AML-193 (cell line): ENCODE measurements around the gene MACROD2.

Experiments used
- DNase-seq, 2 experiments: peaks; one replicate each; lab custom pipeline; 2025; lab: John Stamatoyannopoulos, UW

Gene MACROD2

GRCh38 chr20:14815340-14815739 is 820.0 kb downstream of the MACROD2 start:
- DNase-seq: no peak

- DNase-seq: no peak
These were observed 821.2 kb downstream of the MACROD2 start for GRCh38 chr20:14816471-14816870.

GRCh38 chr20:14817101-14817500 is 821.8 kb downstream of the MACROD2 start:
- no peak for DNase-seq

- no peak for DNase-seq
These were observed 825.5 kb downstream of the MACROD2 start for GRCh38 chr20:14820771-14821170.

- no peak for DNase-seq
These were observed 825.9 kb downstream of the MACROD2 start for GRCh38 chr20:14821251-14821650.

- DNase-seq: no peak
These were observed 829.7 kb downstream of the MACROD2 start for GRCh38 chr20:14824996-14825395.

GRCh38 chr20:14826543-14827313 is 831.4 kb downstream of the MACROD2 start:
- DNase-seq: no peak

- no peak for DNase-seq
These were observed 833.1 kb downstream of the MACROD2 start for GRCh38 chr20:14828459-14828858.

GRCh38 chr20:14829906-14830305 is 834.6 kb downstream of the MACROD2 start:
- no peak for DNase-seq

GRCh38 chr20:14830466-14830865 is 835.1 kb downstream of the MACROD2 start:
- DNase-seq: no peak

- no peak for DNase-seq
These were observed 835.6 kb downstream of the MACROD2 start for GRCh38 chr20:14830899-14831298.

GRCh38 chr20:14832630-14833029 is 837.3 kb downstream of the MACROD2 start:
- no peak for DNase-seq

- DNase-seq: no peak
These were observed 843.6 kb downstream of the MACROD2 start for GRCh38 chr20:14838663-14839628.

- no peak for DNase-seq
These were observed 850.2 kb downstream of the MACROD2 start for GRCh38 chr20:14845199-14846160.

GRCh38 chr20:14848806-14849205 is 853.5 kb downstream of the MACROD2 start:
- no peak for DNase-seq

GRCh38 chr20:14853079-14853478 is 857.8 kb downstream of the MACROD2 start:
- DNase-seq: no peak

GRCh38 chr20:14855171-14855570 is 859.9 kb downstream of the MACROD2 start:
- DNase-seq: no peak

GRCh38 chr20:14859627-14860026 is 864.3 kb downstream of the MACROD2 start:
- DNase-seq: no peak

- no peak for DNase-seq
These were observed 865.1 kb downstream of the MACROD2 start for GRCh38 chr20:14860410-14860814.

- DNase-seq: no peak
These were observed 865.8 kb downstream of the MACROD2 start for GRCh38 chr20:14861028-14861699.

GRCh38 chr20:14865169-14865568 is 869.9 kb downstream of the MACROD2 start:
- DNase-seq: no peak
